ENCODE measurements around the gene PARP15.

DNA sequence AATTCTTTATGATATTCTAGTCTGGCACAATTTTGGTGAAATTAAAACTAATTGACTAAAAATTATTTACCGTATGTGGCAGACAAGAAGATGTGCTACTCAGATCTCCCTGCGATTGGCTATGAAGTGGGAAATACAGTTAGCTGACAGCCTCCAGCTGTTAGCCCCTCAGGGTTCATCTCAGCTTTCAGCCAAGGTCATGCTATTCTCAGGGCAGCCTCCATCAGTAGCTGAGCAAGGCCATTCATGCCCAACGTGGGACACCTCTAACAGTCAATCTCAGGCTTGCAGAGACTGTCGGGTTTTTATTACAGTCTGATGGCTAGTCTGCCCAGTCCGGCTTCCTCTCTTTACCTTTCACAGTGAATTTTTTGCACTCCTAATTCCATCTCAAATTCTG, 20.1 kb upstream of the PARP15 start:
- no peak for TF ChIP-seq POLR2A (IDR thresholded peaks at IDR 0.05)
- TF ChIP-seq, protein P1, sequence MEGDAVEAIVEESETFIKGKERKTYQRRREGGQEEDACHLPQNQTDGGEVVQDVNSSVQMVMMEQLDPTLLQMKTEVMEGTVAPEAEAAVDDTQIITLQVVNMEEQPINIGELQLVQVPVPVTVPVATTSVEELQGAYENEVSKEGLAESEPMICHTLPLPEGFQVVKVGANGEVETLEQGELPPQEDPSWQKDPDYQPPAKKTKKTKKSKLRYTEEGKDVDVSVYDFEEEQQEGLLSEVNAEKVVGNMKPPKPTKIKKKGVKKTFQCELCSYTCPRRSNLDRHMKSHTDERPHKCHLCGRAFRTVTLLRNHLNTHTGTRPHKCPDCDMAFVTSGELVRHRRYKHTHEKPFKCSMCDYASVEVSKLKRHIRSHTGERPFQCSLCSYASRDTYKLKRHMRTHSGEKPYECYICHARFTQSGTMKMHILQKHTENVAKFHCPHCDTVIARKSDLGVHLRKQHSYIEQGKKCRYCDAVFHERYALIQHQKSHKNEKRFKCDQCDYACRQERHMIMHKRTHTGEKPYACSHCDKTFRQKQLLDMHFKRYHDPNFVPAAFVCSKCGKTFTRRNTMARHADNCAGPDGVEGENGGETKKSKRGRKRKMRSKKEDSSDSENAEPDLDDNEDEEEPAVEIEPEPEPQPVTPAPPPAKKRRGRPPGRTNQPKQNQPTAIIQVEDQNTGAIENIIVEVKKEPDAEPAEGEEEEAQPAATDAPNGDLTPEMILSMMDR (IDR thresholded peaks at IDR 0.05): no peak
